A549 (cell line): Measurements from ENCODE around the gene SOCS7. TPM values are rescaled to one million over a fixed set of nuclear protein-coding genes. Genes with fewer than 3 reads are reported as not detected.

Experiments used
- ATAC-seq, 2 experiments: fragments of 200-7000 bp in 1 of 2; fragments of >200 bp in 1 of 2; cut with Nextera tagmentation in 1 of 2; cut with Tn5 transposase in 1 of 2; 3 replicates each; pipeline versions ENCODE4 v1.8.0 to v1.9.1; 2018 to 2020; ENCODE audit warnings: mild to moderate bottlenecking in 1 of 2, moderate library complexity in 1 of 2
- CTCF ChIA-PET: fragments of 300-600 bp; sonication (Branson Sonifier 250); formaldehyde crosslinking; extraction: SDS; loops from one replicate; lab custom pipeline; 2021; ENCODE audit warnings: antibody characterized with exemption, inconsistent platforms; lab: Yijun Ruan, JAX
- POLR2A ChIA-PET: fragments of 350-600 bp; formaldehyde crosslinking; extraction: SDS; loops from one replicate; lab custom pipeline; 2021; ENCODE audit warnings: antibody characterized with exemption, inconsistent platforms; lab: Yijun Ruan, JAX
- DNase-seq, 2 experiments: peaks; one replicate each; pipeline versions ENCODE4 v3.0.0 to v3.0.0-alpha.2; 2011 to 2016; ENCODE audit warnings: low read depth in 1 of 2, low spot score in 1 of 2
- FAIRE-seq: peaks from 2 replicates; lab custom pipeline; 2011; peaks lifted over from hg19 to GRCh38; lab: Jason Lieb, UNC
- H3K27ac ChIP-seq, 2 experiments: fragments of >200 bp; sonication (Bioruptor Twin); formaldehyde crosslinking; 3 replicates each; pipeline ENCODE4 v1.5.1; 2016 to 2017
- H3K4me1 ChIP-seq: fragments of >200 bp; sonication (Bioruptor Twin); formaldehyde crosslinking; 3 replicates; pipeline ENCODE4 v1.6.1; 2016
- H3K4me2 ChIP-seq: fragments of >200 bp; sonication (Bioruptor Twin); formaldehyde crosslinking; 3 replicates; pipeline ENCODE4 v1.6.1; 2016
- H3K4me3 ChIP-seq: fragments of >200 bp; sonication (Bioruptor Twin); formaldehyde crosslinking; 3 replicates; pipeline ENCODE4 v1.5.1; 2016
- H3K9me3 ChIP-seq: fragments of >200 bp; sonication (Bioruptor Twin); formaldehyde crosslinking; 3 replicates; pipeline ENCODE4 v1.6.1; 2016
- CBX2 ChIP-seq: fragments of 200-600 bp; sonication (generic); IDR thresholded peaks from 2 replicates; pipeline ENCODE4 v1.6.1; 2016; ENCODE audit warnings: low read depth, mild to moderate bottlenecking, borderline replicate concordance
- CHD2 ChIP-seq: fragments of 150-350 bp; IDR thresholded peaks from 2 replicates; pipeline ENCODE4 v1.6.1; 2014; ENCODE audit warnings: low read length; ENCODE audit not compliant: partially characterized antibody
- ESRRA ChIP-seq: fragments of 150-350 bp; IDR thresholded peaks from 2 replicates; pipeline ENCODE4 v1.6.1; 2014; ENCODE audit warnings: mild to moderate bottlenecking, low read length, borderline replicate concordance
- FOSL2 ChIP-seq, 2 experiments: fragments of 450-650 bp in 1 of 2; fragments of >200 bp in 1 of 2; sonication (Bioruptor Twin) in 1 of 2; formaldehyde crosslinking; IDR thresholded peaks; 2 replicates each; pipeline versions ENCODE4 v1.5.0 to v1.6.1; 2016 to 2020; ENCODE audit warnings: mild to moderate bottlenecking in 1 of 2, moderate library complexity in 1 of 2
- HDAC2 ChIP-seq: fragments of 200-600 bp; sonication (generic); IDR thresholded peaks from 2 replicates; pipeline ENCODE4 v1.6.1; 2016
- HEYL ChIP-seq: fragments of 250-450 bp; sonication (Bioruptor Pico); IDR thresholded peaks from 2 replicates; pipeline ENCODE4 v1.8.0; 2021; ENCODE audit warnings: mild to moderate bottlenecking, moderate library complexity
- HOXB13 ChIP-seq: fragments of 250-450 bp; sonication (Bioruptor Pico); IDR thresholded peaks from 2 replicates; pipeline ENCODE4 v1.5.0; 2020; ENCODE audit warnings: low read depth, mild to moderate bottlenecking, moderate library complexity
- HOXB5 ChIP-seq: fragments of 250-450 bp; sonication (Bioruptor Pico); IDR thresholded peaks from 2 replicates; pipeline ENCODE4 v1.5.0; 2020; ENCODE audit warnings: mild to moderate bottlenecking, moderate library complexity
- JUN ChIP-seq, 2 experiments: fragments of >200 bp; sonication (Bioruptor Twin); formaldehyde crosslinking; IDR thresholded peaks; 2 replicates in 1 of 2; 3 replicates in 1 of 2; pipeline ENCODE4 v1.6.1; 2016 to 2017
- JUNB ChIP-seq: fragments of >200 bp; sonication (Bioruptor Twin); formaldehyde crosslinking; IDR thresholded peaks from 2 replicates; pipeline ENCODE4 v1.6.1; 2016
- MAZ ChIP-seq: fragments of 150-350 bp; IDR thresholded peaks from 2 replicates; pipeline ENCODE4 v1.6.1; 2014; ENCODE audit warnings: antibody characterized with exemption, low read depth, low read length, borderline replicate concordance
- POLR2AphosphoS2 ChIP-seq: conservative IDR thresholded peaks from 2 replicates; pipeline ENCODE4 v1.6.1; 2012; ENCODE audit warnings: low read length, improper control_type of control experiment, inconsistent platforms
- SMC3 ChIP-seq: fragments of >200 bp; sonication (Bioruptor Twin); formaldehyde crosslinking; IDR thresholded peaks from 3 replicates; pipeline ENCODE4 v1.6.1; 2018; ENCODE audit warnings: inconsistent platforms
- SREBF2 ChIP-seq: fragments of 450-650 bp; IDR thresholded peaks from 2 replicates; pipeline ENCODE4 v1.6.1; 2014; ENCODE audit warnings: mild to moderate bottlenecking, moderate library complexity
- TP53 ChIP-seq: fragments of 250-450 bp; sonication (Bioruptor Pico); IDR thresholded peaks from 2 replicates; pipeline ENCODE4 v1.5.0; 2021; ENCODE audit warnings: mild to moderate bottlenecking, moderate library complexity
- ZNF302 ChIP-seq: fragments of 250-450 bp; sonication (Bioruptor Pico); IDR thresholded peaks from 2 replicates; pipeline ENCODE4 v1.9.0; 2021; ENCODE audit warnings: inconsistent platforms, mild to moderate bottlenecking, moderate library complexity
- WGBS: methylation state at CpG from one replicate; pipeline ENCODE4 v1.1.6; 2017; ENCODE audit errors: missing lambda C conversion rate; 5-methylcytosine and 5-hydroxymethylcytosine counted together
- polyA plus RNA-seq, 4 experiments: library from polyadenylated mRNA; depleted of rRNA in 3 of 4; stranded (reverse); fragments of >200 nt; fragmentation: RNase III in 1 of 4; extraction: RNeasy Plus Mini Kit Qiagen cat#74134 plus additional on column Dnase treatment in 1 of 4; gene quantifications; 2 replicates in 3 of 4; 3 replicates in 1 of 4; pipeline ENCODE4 v1.2.3, GENCODE V29; 2011 to 2017
- TF ChIP-seq, protein P1 (sequence below): fragments of 250-450 bp; sonication (Bioruptor Pico); IDR thresholded peaks from 2 replicates; pipeline ENCODE4 v1.5.0; 2021; ENCODE audit warnings: mild to moderate bottlenecking, moderate library complexity, borderline replicate concordance
- TF ChIP-seq, protein P2 (sequence below): fragments of >200 bp; sonication (Bioruptor Twin); formaldehyde crosslinking; IDR thresholded peaks from 3 replicates; pipeline ENCODE4 v1.5.1; 2016
- TF ChIP-seq, protein P3 (sequence below): fragments of 150-350 bp; IDR thresholded peaks from 2 replicates; pipeline ENCODE4 v1.6.1; 2014; ENCODE audit warnings: low read depth, mild to moderate bottlenecking, low read length
- TF ChIP-seq, protein P4 (sequence below): IDR thresholded peaks from 2 replicates; pipeline ENCODE4 v1.6.1; 2012; ENCODE audit warnings: low read depth, borderline replicate concordance
- TF ChIP-seq, protein P5 (sequence below): fragments of 250-450 bp; sonication (Bioruptor Pico); IDR thresholded peaks from 2 replicates; pipeline ENCODE4 v1.5.0; 2020; ENCODE audit warnings: low read depth, mild to moderate bottlenecking, moderate library complexity
- TF ChIP-seq, protein P6 (sequence below): IDR thresholded peaks from 2 replicates; pipeline ENCODE4 v1.6.1; 2012
- TF ChIP-seq, protein P7 (sequence below): fragments of 200-600 bp; sonication (generic); IDR thresholded peaks from 2 replicates; pipeline ENCODE4 v1.6.1; 2016; ENCODE audit warnings: antibody characterized with exemption, mild to moderate bottlenecking, moderate library complexity

SOCS7 gene
- polyA plus RNA-seq, 2 of the 4 experiments (the other 2 are of a cell fraction), result 14.4 to 20.6 TPM

DNA sequence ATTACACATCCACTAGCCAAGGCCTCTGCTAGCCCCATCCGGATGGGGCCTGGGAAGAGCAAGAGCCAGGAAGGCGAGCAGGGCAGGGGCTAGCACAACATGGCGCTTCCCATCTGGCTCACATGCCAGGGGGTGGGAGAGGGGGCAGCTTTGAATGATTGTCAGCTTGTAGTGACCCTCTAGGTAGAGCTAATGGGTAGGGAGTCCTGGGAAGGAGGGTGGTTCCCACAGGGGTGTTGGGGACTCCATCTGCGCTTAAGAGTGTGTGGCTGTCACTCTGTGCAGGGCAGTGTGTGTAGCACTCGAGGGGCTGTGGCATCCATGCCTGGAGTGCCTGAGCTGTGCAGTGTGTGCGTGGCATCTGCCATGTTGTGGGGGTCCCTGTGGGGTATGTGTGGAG lies 101.1 kb downstream of the SOCS7 start (continued):
- TF ChIP-seq, protein P1, sequence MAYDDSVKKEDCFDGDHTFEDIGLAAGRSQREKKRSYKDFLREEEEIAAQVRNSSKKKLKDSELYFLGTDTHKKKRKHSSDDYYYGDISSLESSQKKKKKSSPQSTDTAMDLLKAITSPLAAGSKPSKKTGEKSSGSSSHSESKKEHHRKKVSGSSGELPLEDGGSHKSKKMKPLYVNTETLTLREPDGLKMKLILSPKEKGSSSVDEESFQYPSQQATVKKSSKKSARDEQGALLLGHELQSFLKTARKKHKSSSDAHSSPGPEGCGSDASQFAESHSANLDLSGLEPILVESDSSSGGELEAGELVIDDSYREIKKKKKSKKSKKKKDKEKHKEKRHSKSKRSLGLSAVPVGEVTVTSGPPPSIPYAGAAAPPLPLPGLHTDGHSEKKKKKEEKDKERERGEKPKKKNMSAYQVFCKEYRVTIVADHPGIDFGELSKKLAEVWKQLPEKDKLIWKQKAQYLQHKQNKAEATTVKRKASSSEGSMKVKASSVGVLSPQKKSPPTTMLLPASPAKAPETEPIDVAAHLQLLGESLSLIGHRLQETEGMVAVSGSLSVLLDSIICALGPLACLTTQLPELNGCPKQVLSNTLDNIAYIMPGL (CRISPR knock-in tag), result no peak
- TF ChIP-seq HOXB13 (CRISPR knock-in tag) (no peak), SREBF2 (no peak), HDAC2 (no peak), CBX2 (no peak)
- TF ChIP-seq, protein P2, sequence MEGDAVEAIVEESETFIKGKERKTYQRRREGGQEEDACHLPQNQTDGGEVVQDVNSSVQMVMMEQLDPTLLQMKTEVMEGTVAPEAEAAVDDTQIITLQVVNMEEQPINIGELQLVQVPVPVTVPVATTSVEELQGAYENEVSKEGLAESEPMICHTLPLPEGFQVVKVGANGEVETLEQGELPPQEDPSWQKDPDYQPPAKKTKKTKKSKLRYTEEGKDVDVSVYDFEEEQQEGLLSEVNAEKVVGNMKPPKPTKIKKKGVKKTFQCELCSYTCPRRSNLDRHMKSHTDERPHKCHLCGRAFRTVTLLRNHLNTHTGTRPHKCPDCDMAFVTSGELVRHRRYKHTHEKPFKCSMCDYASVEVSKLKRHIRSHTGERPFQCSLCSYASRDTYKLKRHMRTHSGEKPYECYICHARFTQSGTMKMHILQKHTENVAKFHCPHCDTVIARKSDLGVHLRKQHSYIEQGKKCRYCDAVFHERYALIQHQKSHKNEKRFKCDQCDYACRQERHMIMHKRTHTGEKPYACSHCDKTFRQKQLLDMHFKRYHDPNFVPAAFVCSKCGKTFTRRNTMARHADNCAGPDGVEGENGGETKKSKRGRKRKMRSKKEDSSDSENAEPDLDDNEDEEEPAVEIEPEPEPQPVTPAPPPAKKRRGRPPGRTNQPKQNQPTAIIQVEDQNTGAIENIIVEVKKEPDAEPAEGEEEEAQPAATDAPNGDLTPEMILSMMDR, result no peak
- TF ChIP-seq, all 56 proteins: peak for 0

DNA sequence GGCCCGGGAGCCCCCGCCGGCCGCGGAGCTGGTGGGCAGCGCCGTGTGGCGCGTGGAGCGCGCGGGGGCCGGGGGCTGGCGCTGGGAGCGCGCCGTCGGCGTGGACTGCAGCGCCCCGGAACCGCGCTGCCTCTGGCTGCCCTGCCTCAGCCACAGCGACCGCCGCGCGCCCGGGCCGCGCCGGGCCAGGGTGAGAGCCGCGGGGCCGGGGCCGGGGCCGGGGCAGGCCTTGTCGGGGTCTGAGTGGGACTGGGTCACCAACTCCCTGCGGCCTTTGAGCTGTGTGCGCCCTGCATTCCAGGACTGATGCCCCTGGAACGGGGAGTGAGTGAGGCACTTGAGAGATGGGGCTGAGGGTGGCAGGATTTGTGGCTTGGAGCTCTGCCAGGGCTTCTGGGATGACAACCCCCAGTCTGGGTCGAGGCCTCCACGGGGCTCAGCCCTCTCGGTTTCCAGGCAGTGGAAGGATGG lies 102.3 kb downstream of the SOCS7 start:
- peak; percentile 4 to 27 for ATAC-seq
- Histone ChIP-seq H3K27ac (peak overlapping the region; percentile 78 to 96), H3K4me2 (peak overlapping the region; percentile 83), H3K9me3 (no peaks in the 10 kb centered on the region), H3K4me1 (peaks cover 66% of the 10 kb centered on the region), H3K4me3 (peak overlapping the region; percentile 60)
- peak in 1 of 2 experiments; percentile 39 for DNase-seq
- ChIA-PET POLR2A (no interaction called here), CTCF (interaction anchor here (0.7 to 3.3 kb wide), 9 partner anchors 9 to 214 kb away, joined by 3 to 30 read pairs (median 5); no protein-coding TSS in a partner anchor)
- FAIRE-seq, result no peak
- TF ChIP-seq ESRRA, result no peak
- no peak for TF ChIP-seq POLR2AphosphoS2
- TF ChIP-seq SMC3, result no peak
- TF ChIP-seq JUN (IDR thresholded peaks at IDR 0.05), result 0 out of 5 replicates have a peak, but pooled peaks of 1 of the 2 experiments have one; percentile 1
- no peak for TF ChIP-seq HDAC2
- TF ChIP-seq CHD2, result no peak
- no peak for TF ChIP-seq MAZ
- TF ChIP-seq HEYL (CRISPR knock-in tag), result no peak
- WGBS, result 4% methylated on average over 5 of the region's 44 CpGs

DNA sequence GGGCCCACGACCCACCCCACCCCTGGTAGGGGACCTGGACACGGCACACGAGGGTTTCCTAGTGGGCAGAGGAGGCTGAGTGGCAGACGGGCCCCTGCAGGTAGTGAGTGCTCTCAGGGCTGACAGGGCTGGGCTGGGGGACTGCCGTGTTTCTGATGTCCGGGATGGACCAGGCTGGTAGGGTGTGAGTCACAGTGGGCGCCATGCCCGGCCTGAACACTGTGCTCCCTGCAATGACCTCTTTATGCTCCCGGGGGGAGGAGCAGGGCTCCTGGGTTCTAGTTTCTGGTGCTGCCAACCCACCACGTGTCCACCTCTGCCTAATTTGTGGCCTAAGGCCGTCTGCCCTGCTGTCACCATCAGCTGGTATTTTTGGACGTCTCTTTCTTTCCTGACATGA lies 102.9 kb downstream of the SOCS7 start:
- under 1% methylated on average over 8 of the region's 12 CpGs for WGBS
- ATAC-seq, result peak; percentile 65 to 84
- Histone ChIP-seq H3K4me3 (peak overlapping the region; percentile 60), H3K4me1 (peaks cover 61% of the 10 kb centered on the region), H3K9me3 (no peaks in the 10 kb centered on the region), H3K27ac (peak overlapping the region; percentile 78 to 96), H3K4me2 (peak overlapping the region; percentile 83)
- no peak for FAIRE-seq
- CTCF ChIA-PET, result interaction anchor here (0.7 to 3.3 kb wide), 17 partner anchors 8 to 213 kb away, joined by 3 to 30 read pairs (median 4); no protein-coding TSS in a partner anchor
- peak; percentile 79 to 97 for DNase-seq
- POLR2A ChIA-PET, result no interaction called here
- TF ChIP-seq, protein P3, sequence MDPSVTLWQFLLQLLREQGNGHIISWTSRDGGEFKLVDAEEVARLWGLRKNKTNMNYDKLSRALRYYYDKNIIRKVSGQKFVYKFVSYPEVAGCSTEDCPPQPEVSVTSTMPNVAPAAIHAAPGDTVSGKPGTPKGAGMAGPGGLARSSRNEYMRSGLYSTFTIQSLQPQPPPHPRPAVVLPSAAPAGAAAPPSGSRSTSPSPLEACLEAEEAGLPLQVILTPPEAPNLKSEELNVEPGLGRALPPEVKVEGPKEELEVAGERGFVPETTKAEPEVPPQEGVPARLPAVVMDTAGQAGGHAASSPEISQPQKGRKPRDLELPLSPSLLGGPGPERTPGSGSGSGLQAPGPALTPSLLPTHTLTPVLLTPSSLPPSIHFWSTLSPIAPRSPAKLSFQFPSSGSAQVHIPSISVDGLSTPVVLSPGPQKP, result no peak
- 0 out of 2 replicates have a peak, but pooled peaks have one; percentile 25 for TF ChIP-seq HOXB5 (CRISPR knock-in tag)
- peak in 1 of 2 experiments; percentile 47; a peak in 1 of 5 replicates for TF ChIP-seq JUN (IDR thresholded peaks at IDR 0.05)
- 0 out of 2 replicates have a peak, but pooled peaks have one; percentile 42 for TF ChIP-seq JUNB
- TF ChIP-seq, protein P4, sequence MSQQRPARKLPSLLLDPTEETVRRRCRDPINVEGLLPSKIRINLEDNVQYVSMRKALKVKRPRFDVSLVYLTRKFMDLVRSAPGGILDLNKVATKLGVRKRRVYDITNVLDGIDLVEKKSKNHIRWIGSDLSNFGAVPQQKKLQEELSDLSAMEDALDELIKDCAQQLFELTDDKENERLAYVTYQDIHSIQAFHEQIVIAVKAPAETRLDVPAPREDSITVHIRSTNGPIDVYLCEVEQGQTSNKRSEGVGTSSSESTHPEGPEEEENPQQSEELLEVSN, result 0 out of 2 replicates have a peak, but pooled peaks have one; percentile 55
- TF ChIP-seq ZNF302 (CRISPR knock-in tag), result no peak
- 0 out of 2 replicates have a peak, but pooled peaks have one; percentile 23 for TF ChIP-seq TP53
- TF ChIP-seq, protein P5, sequence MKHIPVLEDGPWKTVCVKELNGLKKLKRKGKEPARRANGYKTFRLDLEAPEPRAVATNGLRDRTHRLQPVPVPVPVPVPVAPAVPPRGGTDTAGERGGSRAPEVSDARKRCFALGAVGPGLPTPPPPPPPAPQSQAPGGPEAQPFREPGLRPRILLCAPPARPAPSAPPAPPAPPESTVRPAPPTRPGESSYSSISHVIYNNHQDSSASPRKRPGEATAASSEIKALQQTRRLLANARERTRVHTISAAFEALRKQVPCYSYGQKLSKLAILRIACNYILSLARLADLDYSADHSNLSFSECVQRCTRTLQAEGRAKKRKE (CRISPR knock-in tag), result no peak
- TF ChIP-seq, protein P6, sequence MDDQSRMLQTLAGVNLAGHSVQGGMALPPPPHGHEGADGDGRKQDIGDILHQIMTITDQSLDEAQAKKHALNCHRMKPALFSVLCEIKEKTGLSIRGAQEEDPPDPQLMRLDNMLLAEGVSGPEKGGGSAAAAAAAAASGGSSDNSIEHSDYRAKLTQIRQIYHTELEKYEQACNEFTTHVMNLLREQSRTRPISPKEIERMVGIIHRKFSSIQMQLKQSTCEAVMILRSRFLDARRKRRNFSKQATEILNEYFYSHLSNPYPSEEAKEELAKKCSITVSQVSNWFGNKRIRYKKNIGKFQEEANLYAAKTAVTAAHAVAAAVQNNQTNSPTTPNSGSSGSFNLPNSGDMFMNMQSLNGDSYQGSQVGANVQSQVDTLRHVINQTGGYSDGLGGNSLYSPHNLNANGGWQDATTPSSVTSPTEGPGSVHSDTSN, result no peak
- TF ChIP-seq FOSL2 (IDR thresholded peaks at IDR 0.05), result peak; percentile 46; the same call in 1 of the 2 replicates
- TF ChIP-seq FOSL2 (CRISPR knock-in tag; IDR thresholded peaks at IDR 0.05), result peak; percentile 84
- TF ChIP-seq, protein P7, sequence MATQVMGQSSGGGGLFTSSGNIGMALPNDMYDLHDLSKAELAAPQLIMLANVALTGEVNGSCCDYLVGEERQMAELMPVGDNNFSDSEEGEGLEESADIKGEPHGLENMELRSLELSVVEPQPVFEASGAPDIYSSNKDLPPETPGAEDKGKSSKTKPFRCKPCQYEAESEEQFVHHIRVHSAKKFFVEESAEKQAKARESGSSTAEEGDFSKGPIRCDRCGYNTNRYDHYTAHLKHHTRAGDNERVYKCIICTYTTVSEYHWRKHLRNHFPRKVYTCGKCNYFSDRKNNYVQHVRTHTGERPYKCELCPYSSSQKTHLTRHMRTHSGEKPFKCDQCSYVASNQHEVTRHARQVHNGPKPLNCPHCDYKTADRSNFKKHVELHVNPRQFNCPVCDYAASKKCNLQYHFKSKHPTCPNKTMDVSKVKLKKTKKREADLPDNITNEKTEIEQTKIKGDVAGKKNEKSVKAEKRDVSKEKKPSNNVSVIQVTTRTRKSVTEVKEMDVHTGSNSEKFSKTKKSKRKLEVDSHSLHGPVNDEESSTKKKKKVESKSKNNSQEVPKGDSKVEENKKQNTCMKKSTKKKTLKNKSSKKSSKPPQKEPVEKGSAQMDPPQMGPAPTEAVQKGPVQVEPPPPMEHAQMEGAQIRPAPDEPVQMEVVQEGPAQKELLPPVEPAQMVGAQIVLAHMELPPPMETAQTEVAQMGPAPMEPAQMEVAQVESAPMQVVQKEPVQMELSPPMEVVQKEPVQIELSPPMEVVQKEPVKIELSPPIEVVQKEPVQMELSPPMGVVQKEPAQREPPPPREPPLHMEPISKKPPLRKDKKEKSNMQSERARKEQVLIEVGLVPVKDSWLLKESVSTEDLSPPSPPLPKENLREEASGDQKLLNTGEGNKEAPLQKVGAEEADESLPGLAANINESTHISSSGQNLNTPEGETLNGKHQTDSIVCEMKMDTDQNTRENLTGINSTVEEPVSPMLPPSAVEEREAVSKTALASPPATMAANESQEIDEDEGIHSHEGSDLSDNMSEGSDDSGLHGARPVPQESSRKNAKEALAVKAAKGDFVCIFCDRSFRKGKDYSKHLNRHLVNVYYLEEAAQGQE, result no peak
